ENCODE measurements around the gene NCAPD3.

DNA sequence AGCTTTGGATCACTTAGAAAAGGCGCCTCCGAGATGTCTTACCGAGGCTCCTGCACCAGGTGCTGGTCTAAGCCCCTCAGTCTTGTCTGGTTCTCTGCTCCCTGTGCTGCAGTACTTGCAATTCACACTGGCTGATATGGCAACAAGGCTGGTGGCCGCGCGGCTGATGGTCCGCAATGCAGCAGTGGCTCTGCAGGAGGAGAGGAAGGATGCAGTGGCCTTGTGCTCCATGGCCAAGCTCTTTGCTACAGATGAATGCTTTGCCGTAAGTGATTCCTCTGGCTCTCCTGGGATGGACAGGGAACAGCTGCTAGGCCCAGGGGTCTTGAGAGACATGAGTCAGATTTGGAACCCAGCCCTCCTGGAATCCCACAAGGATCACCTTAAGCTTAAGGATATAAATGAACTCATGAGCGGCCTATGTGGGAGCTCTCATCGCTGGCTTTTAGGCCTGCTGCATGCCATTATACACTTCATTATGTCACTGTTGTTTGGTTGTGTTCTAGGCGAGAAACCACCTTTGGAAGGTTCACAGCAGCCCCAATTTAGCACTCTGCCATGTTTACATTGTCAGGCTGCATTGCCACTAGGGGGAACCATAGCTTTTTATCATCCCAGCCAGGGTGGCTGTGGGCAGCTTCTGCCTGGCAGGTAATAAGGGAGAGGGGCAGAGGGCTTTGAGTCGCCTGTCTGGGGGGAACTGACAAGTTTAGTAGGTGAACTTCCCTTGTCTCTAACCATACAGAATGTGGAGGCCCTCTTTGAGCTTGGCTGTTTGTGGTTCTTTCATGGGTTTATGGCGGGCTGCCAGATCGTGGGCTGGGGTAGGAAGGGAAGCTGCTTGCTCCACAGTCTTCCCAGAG is 38.1 kb upstream of the NCAPD3 start:
- TF ChIP-seq POLR2A (IDR thresholded peaks at IDR 0.05; ENCODE audit: extremely low read depth, insufficient read length) (no peak), MAX (IDR thresholded peaks at IDR 0.05; ENCODE audit: low read depth, low read length) (no peak)
- TF ChIP-seq, protein P1, sequence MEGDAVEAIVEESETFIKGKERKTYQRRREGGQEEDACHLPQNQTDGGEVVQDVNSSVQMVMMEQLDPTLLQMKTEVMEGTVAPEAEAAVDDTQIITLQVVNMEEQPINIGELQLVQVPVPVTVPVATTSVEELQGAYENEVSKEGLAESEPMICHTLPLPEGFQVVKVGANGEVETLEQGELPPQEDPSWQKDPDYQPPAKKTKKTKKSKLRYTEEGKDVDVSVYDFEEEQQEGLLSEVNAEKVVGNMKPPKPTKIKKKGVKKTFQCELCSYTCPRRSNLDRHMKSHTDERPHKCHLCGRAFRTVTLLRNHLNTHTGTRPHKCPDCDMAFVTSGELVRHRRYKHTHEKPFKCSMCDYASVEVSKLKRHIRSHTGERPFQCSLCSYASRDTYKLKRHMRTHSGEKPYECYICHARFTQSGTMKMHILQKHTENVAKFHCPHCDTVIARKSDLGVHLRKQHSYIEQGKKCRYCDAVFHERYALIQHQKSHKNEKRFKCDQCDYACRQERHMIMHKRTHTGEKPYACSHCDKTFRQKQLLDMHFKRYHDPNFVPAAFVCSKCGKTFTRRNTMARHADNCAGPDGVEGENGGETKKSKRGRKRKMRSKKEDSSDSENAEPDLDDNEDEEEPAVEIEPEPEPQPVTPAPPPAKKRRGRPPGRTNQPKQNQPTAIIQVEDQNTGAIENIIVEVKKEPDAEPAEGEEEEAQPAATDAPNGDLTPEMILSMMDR (IDR thresholded peaks at IDR 0.05; ENCODE audit: low read depth, low read length), result peak; percentile 75
